ENCODE measurements around the gene NT5DC1. TPM values are rescaled to one million over a fixed set of nuclear protein-coding genes. Genes with fewer than 3 reads are reported as not detected.

Gene NT5DC1
- total and polyA plus RNA-seq, 10 of the 15 experiments (the other 5 are each of a cell fraction or from before 2014, with no cell fraction given), result 40.8 to 140 (median 66.8) TPM

- BruUV-seq (replicated peaks), result no TSS peak
- intact Hi-C loops (cut with micrococcal nuclease; ENCODE audit: unreplicated experiment) (no loop called here), in situ Hi-C loops (cut with MboI) (no loop called here)
- no peak overlapping the region for H3K27ac ChIP-seq (ENCODE audit: control insufficient read depth, insufficient read depth)
- H3K9ac ChIP-seq (ENCODE audit: control insufficient read depth, insufficient read depth, low read length), result no peak overlapping the region
- RAD21 ChIA-PET (ENCODE audit: unreplicated experiment), result interaction anchor here (1.3 kb wide), 1 partner anchor 108 kb away, joined by 6 read pairs; no protein-coding TSS in a partner anchor
- FAIRE-seq (no peak), DNase-seq (ENCODE audit: low read depth, low spot score) (no peak), ATAC-seq (no peak)
- no peak overlapping the region for H2AFZ ChIP-seq (ENCODE audit: control insufficient read depth, low read depth, low read length)
- H3K4me3 ChIP-seq, result no peak overlapping the region
- H3K27me3 ChIP-seq (replicated peaks in 1 of 2; ENCODE audit: control insufficient read depth in 2 of 2, insufficient read depth in 2 of 2, low read length in 1 of 2), result no peaks in the 10 kb centered on the region
- no peaks in the 10 kb centered on the region for H3K4me1 ChIP-seq (ENCODE audit: control insufficient read depth, insufficient read depth, low read length)
- H3K4me2 ChIP-seq (ENCODE audit: control insufficient read depth, insufficient read depth), result no peak overlapping the region
- H4K20me1 ChIP-seq (ENCODE audit: control insufficient read depth, insufficient read depth), result no peaks in the 10 kb centered on the region
- H3K36me3 ChIP-seq (ENCODE audit: control insufficient read depth in 2 of 2, insufficient read depth in 2 of 2, low read length in 1 of 2), result peaks cover 12 to 28% of the 10 kb centered on the region in 2 experiments
- TF ChIP-seq BHLHE40 (IDR thresholded peaks at IDR 0.05; ENCODE audit: borderline replicate concordance in 1 of 2, low read depth in 2 of 2, low read length in 1 of 2) (no peak), KLF5 (IDR thresholded peaks at IDR 0.05; ENCODE audit: partially characterized antibody) (no peak), ZNF622 (IDR thresholded peaks at IDR 0.05) (no peak), NKRF (conservative IDR thresholded peaks at IDR 0.05) (no peak), ZBTB4 (CRISPR knock-in tag; IDR thresholded peaks at IDR 0.05) (no peak), SREBF1 (IDR thresholded peaks at IDR 0.05; ENCODE audit: low read length) (no peak), PRDM15 (CRISPR knock-in tag; IDR thresholded peaks at IDR 0.05) (no peak)
- no peaks in the 10 kb centered on the region for H3K9me3 ChIP-seq (replicated peaks; ENCODE audit: control insufficient read depth, insufficient read depth, low read length)
- CTCF ChIA-PET, result interaction anchor here (1.0 to 2.2 kb wide), 9 partner anchors 7 to 151 kb away, joined by 3 to 10 read pairs (median 4); partner anchors contain the start of gene COL10A1
- POLR2A ChIA-PET, result no interaction called here
- SMC1A ChIA-PET (ENCODE audit: uncharacterized antibody, unreplicated experiment), result interaction anchor here (1.0 to 2.4 kb wide), 6 partner anchors 10 to 397 kb away, joined by 3 to 20 read pairs (median 4); no protein-coding TSS in a partner anchor
- no peaks in the 10 kb centered on the region for H3K79me2 ChIP-seq (ENCODE audit: control insufficient read depth, insufficient read depth, low read length)
These were observed 18.0 kb downstream of the NT5DC1 start for GRCh38 chr6:116118608-116119007.

Measured in GM12878 (cell line).